Activated CD8-positive, alpha-beta memory T cell treated with anti-CD3 and anti-CD28 coated beads, Interleukin-2, amount 50 U/mL, for 1 hour (primary cell): Measurements from ENCODE around the gene LHX4.

Experiments used
- DNase-seq: peaks from one replicate; pipeline ENCODE4 v3.0.0-alpha.2; 2020; ENCODE audit errors: extremely low read depth

Gene LHX4

DNA sequence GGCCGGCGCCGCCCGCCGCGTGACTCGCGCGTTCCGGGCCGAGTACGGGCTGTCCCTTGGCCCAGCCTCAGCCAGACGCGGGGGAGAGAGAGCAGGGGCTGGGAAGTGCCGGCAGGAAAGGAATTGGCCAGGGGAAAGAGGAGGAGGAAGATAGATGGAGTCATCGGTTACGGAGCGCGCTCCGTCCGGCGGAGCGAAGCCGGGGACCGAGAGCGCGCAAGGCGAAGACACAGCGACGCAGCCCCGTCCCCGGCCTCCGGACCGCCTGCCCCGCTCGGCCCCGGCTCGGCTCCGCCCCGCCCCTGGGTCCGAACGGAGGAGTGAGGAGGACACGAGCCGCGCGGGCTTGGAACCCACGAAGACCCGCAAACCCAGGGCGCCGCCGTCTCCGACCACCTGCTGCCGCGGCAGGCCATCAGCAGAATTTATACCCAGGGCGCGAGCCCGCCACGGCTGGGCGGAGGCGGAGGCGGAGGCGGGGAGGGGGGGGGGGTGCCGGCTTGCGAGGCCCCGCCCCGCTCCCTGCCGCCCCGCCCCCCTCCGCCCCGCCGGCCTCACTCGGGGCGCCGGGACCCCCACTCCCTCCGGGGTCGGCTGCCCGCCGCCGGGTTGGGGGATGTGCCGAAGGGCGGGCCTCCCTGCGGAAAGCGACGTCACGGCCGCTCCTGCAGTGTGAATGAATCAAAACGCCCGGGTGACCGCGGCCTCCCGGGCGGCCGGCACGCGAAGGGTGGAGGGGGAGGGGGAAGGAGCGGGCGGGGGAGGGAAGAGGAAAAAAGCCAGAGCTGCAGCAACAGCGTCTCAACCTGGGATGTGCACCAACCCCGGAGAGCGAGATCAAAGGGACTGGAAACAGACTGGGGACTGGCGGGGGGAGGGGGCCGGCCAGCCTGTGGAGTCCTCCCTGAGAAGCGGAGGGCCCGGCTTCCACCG lies at the start of gene LHX4:
TSS of gene LHX4 (plus strand) at position 782 of the 933 bp plus-strand sequence. CDS start 266 bp downstream, outside the sequence.
- DNase-seq, result no peak

- DNase-seq, result no peak
Measured at GRCh38 chr1:180181048-180181447, 49.0 kb upstream of the LHX4 start.

GRCh38 chr1:180181996-180182642 lies 47.9 kb upstream of the LHX4 start:
- no peak for DNase-seq

GRCh38 chr1:180182643-180183311 lies 47.3 kb upstream of the LHX4 start:
- no peak for DNase-seq

GRCh38 chr1:180183426-180183825 lies 46.6 kb upstream of the LHX4 start:
- DNase-seq, result no peak

- DNase-seq, result no peak
Measured at GRCh38 chr1:180184041-180184440, 46.0 kb upstream of the LHX4 start.

DNA sequence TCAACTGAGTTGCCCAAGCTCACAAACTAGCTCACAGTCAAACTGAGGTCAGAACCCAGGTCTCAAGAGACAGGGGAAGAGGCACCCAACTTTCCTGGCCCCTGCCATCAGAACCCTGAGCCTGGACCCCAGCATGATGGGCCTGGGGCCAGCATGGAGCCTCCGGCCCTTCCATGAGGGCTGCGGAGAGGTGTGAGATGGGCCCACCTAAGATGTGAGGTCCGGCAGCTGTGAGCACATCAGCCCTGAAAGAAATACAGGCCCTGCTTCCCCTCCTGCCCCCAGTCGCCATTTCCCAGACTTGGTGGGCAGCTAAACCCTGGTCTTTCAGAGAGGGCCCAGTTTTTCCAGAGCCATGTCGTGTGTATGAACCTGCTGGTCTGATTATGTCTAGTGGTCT lies 44.8 kb upstream of the LHX4 start:
- DNase-seq, result no peak

DNA sequence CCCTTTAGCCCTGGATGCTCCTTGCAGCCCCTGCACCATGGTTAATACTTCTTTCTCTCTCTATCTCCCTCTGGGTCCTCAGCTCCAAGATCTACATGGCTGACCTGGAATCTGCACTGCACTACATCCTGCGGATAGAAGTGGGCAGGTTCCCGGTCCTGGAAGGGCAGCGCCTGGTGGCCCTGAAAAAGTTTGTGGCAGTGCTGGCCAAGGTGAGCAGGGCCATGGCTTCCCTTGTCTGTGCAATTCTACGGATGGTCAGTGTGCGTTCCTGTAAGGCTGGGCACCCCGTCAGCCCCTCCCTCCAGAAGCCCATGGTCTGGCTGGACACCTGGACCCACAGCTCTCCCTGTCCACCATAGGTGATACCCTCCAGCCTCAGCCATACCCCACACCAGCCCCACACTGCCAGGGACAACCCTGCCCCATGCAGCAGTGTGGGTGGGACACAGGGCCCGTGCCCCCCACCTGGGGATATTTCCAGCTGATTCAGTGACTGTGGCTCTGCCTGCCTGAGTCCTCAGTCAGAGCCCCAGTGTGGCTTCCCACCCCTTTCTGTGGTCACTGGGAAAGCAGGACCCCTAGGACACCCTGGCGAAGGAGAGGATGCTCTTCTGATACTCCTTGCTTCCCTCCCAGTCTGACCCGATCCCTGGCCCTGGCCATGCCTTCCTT lies 44.0 kb upstream of the LHX4 start:
- no peak for DNase-seq

GRCh38 chr1:180186831-180187230 lies 43.2 kb upstream of the LHX4 start:
- DNase-seq, result no peak

- no peak for DNase-seq
Measured at GRCh38 chr1:180187626-180188025, 42.4 kb upstream of the LHX4 start.

DNA sequence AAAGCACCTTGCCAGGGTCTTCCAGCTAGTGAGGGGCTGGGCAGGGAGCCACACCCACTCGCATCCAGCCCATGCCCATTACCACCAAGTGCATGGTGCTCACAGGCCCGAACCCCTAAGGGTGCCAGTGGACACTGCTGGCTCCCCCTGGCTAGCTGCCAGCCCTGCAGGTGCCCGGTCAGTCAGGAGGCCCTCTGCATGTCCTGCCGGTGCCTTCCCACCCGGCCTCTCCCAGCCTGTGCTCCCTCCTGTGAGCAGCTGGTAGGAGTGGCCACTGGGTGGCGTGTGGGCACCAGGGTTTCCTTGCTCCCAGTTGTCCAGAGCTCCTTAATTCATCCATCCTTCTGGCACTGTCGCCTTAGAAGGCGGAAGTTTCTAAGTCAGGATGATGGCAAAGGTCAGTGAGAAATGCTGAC lies 42.0 kb upstream of the LHX4 start:
- DNase-seq, result no peak

DNA sequence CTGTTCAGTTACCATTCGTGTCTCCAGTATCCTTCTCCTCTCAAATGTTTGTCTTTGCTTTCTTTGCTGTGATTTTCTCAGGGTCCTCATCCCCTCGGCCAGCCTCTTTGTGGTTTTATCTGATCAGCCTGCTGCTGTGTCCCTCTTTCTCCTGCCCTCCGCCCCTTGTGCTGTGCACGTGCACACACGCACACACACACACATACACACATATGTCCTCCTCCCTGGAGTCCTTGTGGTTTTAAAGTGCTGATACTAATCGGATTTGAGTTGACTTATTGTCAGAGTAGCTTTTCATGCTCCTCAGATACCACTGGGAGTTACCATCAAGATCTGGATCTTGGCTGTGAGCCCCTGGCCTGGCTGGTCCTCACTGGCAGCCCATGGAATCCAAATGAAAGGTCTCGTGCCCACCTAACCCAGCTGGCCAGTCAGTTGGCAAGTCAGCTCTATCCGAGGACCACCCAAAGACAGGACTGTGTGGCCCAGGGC lies 41.3 kb upstream of the LHX4 start:
- no peak for DNase-seq

GRCh38 chr1:180190091-180190490 lies 40.0 kb upstream of the LHX4 start:
- no peak for DNase-seq

DNA sequence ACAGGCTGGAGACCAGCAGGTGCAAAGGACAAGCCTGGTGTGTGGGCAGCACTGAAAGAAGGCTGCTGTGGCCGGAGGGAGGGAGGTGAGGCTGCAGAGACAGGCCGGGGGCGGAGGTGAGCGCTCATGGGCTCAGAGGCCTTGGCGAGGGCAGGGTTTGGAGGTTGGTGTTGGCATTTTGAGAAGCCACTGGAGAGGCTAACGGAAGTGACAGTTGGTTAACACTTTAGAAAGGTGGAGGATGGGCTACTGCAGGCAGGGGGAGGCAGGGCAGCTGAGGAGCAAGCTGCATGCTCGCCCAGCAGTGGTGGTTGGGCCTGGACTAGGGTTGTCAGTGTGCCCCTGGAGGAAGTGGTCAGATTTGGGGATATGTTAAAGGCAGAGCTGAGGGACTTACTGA lies 37.9 kb upstream of the LHX4 start:
- no peak for DNase-seq

DNA sequence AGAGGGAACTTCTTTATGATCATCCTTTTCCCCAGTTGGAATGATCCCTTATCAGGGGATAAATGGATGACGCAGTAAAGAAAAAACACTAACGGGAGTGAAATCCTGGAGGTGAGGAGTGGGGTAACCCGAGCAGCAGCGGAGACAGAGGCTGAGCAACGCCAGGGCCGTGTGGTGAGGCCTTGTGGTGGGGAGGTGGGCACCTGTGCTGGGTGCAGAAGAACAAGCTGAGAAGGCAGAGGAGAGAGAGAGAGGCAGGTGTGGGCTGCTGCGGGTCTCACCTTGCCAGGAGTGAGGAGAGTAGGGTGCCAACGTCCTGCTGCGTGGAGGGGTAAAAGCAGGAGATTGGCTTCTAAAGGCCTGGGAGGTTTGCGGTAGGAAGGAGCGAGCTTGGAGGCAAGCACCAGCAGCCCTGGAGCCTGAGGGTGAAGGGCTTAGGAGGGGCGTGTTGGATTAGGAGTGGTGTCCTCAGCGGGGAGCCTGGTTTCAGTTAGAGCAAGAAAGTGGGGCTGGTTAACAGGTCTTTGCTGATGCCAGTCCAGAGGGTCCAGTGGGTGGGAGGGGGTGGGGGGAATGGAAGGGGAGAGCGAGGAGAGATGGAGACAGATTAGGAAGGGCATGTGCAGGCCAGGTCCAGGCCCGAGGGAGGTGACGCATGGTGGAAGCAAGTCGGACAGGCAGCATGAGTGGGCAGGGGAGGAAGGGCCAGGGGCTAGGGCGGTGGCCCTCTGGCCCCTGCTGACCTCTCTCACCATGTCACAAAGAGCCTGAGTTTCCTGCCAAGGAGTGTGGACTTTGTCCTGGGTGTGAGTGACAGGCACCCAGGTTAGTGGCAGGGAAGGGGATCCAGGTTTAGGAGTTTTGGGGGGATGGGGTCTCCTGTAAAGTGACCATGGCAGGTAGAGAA lies 36.7 kb upstream of the LHX4 start:
- no peak for DNase-seq

- DNase-seq, result no peak
Measured at GRCh38 chr1:180194048-180194425, 36.0 kb upstream of the LHX4 start.

- DNase-seq, result no peak
Measured at GRCh38 chr1:180194546-180195207, 35.4 kb upstream of the LHX4 start.

DNA sequence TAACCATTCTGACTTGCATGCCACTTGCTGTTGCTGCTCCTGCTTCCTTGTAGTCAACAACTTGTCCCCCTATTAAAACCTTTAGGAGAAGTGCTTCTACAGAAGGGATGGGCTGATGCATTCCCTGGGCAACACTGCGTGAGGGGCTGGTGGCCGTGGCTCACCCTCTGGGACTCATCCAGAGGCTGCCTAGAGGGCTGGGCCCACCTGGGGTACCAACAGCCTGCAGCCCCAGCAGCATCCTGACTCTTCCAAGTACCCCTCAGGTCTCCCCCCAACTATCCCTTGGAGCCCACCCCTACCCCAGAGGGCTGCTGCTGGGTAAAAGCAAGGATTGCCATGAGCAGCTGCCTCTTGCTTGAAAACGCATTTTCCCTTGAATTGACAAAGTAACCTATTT lies 34.7 kb upstream of the LHX4 start:
- no peak for DNase-seq

DNA sequence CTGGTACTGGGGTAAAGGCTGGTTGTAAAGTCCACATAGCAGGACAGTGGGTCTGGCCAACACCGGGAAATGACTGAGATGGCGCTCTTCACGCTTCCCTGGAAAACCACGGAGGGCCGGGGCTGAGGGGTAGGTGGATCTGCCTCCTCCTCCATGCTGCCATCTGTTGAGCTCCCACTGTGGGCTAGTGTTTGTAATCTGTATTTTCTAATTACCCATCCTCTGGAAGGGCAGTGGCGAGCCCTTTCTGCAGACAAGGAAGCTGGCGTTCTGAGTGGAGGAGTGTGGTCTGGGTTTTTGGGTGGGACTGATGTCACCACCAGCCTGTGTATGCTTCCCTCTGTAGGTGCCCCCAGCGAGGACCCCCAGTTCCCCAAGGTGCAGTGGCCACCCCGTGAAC lies 34.1 kb upstream of the LHX4 start:
- no peak for DNase-seq

DNA sequence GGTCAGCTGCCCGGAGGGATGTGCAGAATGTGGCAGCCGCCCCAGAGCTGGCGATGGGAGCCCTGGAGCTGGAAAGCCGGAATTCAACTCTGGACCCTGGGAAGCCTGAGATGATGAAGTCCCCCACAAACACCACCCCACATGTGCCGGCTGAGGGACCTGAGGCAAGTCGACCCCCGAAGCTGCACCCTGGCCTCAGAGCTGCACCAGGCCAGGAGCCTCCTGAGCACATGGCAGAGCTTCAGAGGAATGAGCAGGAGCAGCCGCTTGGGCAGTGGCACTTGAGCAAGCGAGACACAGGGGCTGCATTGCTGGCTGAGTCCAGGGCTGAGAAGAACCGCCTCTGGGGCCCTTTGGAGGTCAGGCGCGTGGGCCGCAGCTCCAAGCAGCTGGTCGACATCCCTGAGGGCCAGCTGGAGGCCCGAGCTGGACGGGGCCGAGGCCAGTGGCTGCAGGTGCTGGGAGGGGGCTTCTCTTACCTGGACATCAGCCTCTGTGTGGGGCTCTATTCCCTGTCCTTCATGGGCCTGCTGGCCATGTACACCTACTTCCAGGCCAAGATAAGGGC lies 33.5 kb upstream of the LHX4 start:
- DNase-seq, result no peak
